HEK293T (cell line): ENCODE measurements around the gene TDG.
"Not testable (repeated sequence)": the region's sequence is repeated elsewhere in the genome, so short reads cannot be mapped to it uniquely, and the experiment has no call there.

Source experiments
- CTCF ChIA-PET: fragments of 350-600 bp; formaldehyde crosslinking; extraction: SDS; loops from one replicate; lab custom pipeline; 2021; ENCODE audit warnings: antibody characterized with exemption, inconsistent platforms; lab: Yijun Ruan, JAX
- POLR2A ChIA-PET: fragments of 350-600 bp; formaldehyde crosslinking; extraction: SDS; loops from one replicate; lab custom pipeline; 2020; ENCODE audit warnings: antibody characterized with exemption, inconsistent platforms; lab: Yijun Ruan, JAX
- DNase-seq: peaks from one replicate; pipeline ENCODE4 v3.0.0; 2012; ENCODE audit warnings: mixed read lengths; ENCODE audit errors: extremely low spot score
- ELF4 ChIP-seq: fragments of 450-650 bp; IDR thresholded peaks from 2 replicates; pipeline ENCODE4 v1.6.1; 2017; ENCODE audit warnings: antibody characterized with exemption
- SP1 ChIP-seq: fragments of 450-650 bp; IDR thresholded peaks from 2 replicates; pipeline ENCODE4 v1.6.1; 2017
- ZNF384 ChIP-seq: fragments of 450-650 bp; IDR thresholded peaks from 2 replicates; pipeline ENCODE4 v1.6.1; 2016

Gene TDG

DNA sequence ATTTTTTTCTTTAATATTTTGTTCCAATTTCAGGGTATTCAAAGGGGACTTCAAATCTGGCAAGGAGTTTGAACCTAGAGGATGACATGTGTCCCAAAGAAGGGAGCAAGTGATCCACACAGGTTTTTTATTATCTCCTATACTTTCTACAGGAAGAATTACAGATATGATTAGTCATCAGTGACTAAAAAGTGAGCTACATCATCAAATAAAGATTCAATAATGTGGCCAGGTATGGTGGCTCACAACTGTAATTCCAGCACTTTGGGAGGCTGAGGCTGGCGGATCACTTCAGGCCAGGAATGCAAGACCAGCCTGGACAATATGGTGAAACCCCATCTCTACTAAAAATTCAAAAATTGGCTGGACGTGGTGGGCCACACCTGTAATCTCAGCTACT, 60.1 kb downstream of the TDG start:
- CTCF ChIA-PET, result no interaction called here

GRCh38 chr12:104026841-104027599, 61.3 kb downstream of the TDG start:
- POLR2A ChIA-PET, result no interaction called here
- CTCF ChIA-PET, result interaction anchor here (0.7 kb wide), 1 partner anchor 12 kb away, joined by 3 read pairs; no protein-coding TSS in a partner anchor
- no peak for DNase-seq

More for the DNA sequence above, 60.1 kb downstream of the TDG start:
- no peak for DNase-seq
- TF ChIP-seq ELF4, result no peak
- no peak for TF ChIP-seq SP1
- no peak for TF ChIP-seq ZNF384
- POLR2A ChIA-PET, result no interaction called here

GRCh38 chr12:104030596-104030995, 64.9 kb downstream of the TDG start:
- POLR2A ChIA-PET, DNase-seq, CTCF ChIA-PET: not testable (repeated sequence)

More at GRCh38 chr12:104026841-104027599, 61.3 kb downstream of the TDG start:
- TF ChIP-seq ELF4, result no peak

GRCh38 chr12:104036143-104036542, 70.5 kb downstream of the TDG start:
- POLR2A ChIA-PET, CTCF ChIA-PET, DNase-seq: not testable (repeated sequence)
